ENCODE data around the gene GPSM3. TPM values are rescaled to one million over a fixed set of nuclear protein-coding genes. Genes with fewer than 3 reads are reported as not detected.

GPSM3 gene
- total RNA-seq, 4 donors from 2014 or later = 5.7 to 17.4 (median 8.6) TPM

- 19% methylated on average over 5 of the region's 5 CpGs for WGBS
- Histone ChIP-seq H3K4me1 (peaks cover 46 to 76% (median 75%) of the 10 kb centered on the region in 4 donors), H3K27ac (replicated peaks in 1 of 4) (peak overlapping the region; percentile 94 to 99 (median 96)), H3K36me3 (peaks cover 0 to 22% (median 20%) of the 10 kb centered on the region in 4 donors), H3K4me3 (peak overlapping the region; percentile 74 to 93 (median 80)), H3K27me3 (no peaks in the 10 kb centered on the region), H3K9me3 (no peaks in the 10 kb centered on the region)
- TF ChIP-seq, protein P1, sequence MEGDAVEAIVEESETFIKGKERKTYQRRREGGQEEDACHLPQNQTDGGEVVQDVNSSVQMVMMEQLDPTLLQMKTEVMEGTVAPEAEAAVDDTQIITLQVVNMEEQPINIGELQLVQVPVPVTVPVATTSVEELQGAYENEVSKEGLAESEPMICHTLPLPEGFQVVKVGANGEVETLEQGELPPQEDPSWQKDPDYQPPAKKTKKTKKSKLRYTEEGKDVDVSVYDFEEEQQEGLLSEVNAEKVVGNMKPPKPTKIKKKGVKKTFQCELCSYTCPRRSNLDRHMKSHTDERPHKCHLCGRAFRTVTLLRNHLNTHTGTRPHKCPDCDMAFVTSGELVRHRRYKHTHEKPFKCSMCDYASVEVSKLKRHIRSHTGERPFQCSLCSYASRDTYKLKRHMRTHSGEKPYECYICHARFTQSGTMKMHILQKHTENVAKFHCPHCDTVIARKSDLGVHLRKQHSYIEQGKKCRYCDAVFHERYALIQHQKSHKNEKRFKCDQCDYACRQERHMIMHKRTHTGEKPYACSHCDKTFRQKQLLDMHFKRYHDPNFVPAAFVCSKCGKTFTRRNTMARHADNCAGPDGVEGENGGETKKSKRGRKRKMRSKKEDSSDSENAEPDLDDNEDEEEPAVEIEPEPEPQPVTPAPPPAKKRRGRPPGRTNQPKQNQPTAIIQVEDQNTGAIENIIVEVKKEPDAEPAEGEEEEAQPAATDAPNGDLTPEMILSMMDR (IDR thresholded peaks at IDR 0.05) = no peak
- TF ChIP-seq EP300 (IDR thresholded peaks at IDR 0.05) = no peak
- TF ChIP-seq POLR2A (IDR thresholded peaks at IDR 0.05; ENCODE audit: low read depth) = no peak
- TF ChIP-seq POLR2AphosphoS5 (IDR thresholded peaks at IDR 0.05) = no peak
- intact Hi-C loops (cut with DNase I) = no loop called here
- DNase-seq (ENCODE audit: extremely low spot score) = no peak
These were observed 15.8 kb downstream of the GPSM3 start for GRCh38 chr6:32176476-32177182.

DNA sequence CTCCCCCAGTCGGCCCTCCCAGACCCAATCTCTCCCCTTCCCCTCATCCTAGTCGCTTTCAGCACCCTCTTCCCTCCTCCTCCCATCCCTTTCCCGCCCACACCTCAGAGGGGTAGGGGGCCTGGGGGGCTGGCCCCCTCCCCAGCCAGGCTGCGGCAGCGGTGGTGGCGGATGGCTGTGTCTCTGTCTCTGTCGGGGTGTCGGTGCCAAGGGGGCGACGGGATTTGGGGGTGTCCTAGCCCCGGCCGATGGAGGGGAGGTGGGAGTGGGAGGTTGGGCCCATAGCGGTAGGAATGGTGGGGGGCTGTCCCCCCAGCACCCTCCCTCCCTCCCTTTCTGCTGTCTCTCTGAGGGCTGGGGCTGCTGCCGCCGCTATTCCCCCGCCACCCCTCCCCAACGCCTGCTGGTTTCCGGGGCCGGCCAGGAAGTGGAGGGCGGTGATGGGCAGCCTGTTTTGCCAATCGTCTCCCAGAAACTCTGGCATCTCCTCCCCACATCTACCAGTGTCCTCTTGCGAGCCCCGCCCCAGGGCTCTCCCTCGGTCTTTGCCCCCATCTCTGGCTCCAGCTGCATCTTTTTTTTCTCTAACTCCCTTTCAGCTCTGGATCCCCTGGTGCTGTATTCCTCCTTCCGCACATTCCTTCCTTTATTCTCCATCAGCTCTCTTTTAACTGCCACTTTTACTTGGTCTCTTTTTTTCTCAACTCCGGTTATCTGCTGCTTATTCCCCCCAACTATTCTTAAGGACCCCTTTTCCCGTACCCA lies 16.6 kb downstream of the GPSM3 start, which contains the start of gene AGPAT1:
AGPAT1 (minus strand) TSS at position 374 of the 765 bp plus-strand sequence. CDS start 4,588 bp downstream, outside the sequence.
- WGBS = under 1% methylated on average over 21 of the region's 27 CpGs
- Histone ChIP-seq H3K27me3 (no peaks in the 10 kb centered on the region), H3K9me3 (no peaks in the 10 kb centered on the region), H3K4me3 (peak within 1 kb of the TSS; percentile 74 to 93 (median 80)), H3K27ac (replicated peaks in 1 of 4) (peak within 1 kb of the TSS; percentile 94 to 99 (median 96)), H3K36me3 (peaks cover 0 to 20% (median 17%) of the 10 kb centered on the region in 4 donors), H3K4me1 (peaks cover 39 to 69% (median 68%) of the 10 kb centered on the region in 4 donors)
- TF ChIP-seq POLR2AphosphoS5 (IDR thresholded peaks at IDR 0.05) (peak; percentile 92 to 96), EP300 (IDR thresholded peaks at IDR 0.05) (no peak), POLR2A (IDR thresholded peaks at IDR 0.05; ENCODE audit: low read depth) (no peak)
- TF ChIP-seq, protein P1 (IDR thresholded peaks at IDR 0.05) = no peak
- peak; percentile 98 for DNase-seq (ENCODE audit: extremely low spot score)
- intact Hi-C loops (cut with DNase I) = no loop called here

- Histone ChIP-seq H3K4me3 (peak overlapping the region; percentile 74 to 93 (median 80)), H3K27ac (replicated peaks in 1 of 4) (peak overlapping the region; percentile 94 to 99 (median 96)), H3K36me3 (peaks cover 2 to 20% (median 18%) of the 10 kb centered on the region in 4 donors), H3K27me3 (no peaks in the 10 kb centered on the region), H3K9me3 (no peaks in the 10 kb centered on the region), H3K4me1 (peaks cover 38 to 64% (median 62%) of the 10 kb centered on the region in 4 donors)
- 10% methylated on average over 2 of the region's 2 CpGs for WGBS
- DNase-seq (ENCODE audit: extremely low spot score) = no peak
- intact Hi-C loops (cut with DNase I) = no loop called here
- TF ChIP-seq, protein P1 (IDR thresholded peaks at IDR 0.05) = no peak
- TF ChIP-seq EP300 (IDR thresholded peaks at IDR 0.05) (no peak), POLR2A (IDR thresholded peaks at IDR 0.05; ENCODE audit: low read depth) (no peak), POLR2AphosphoS5 (IDR thresholded peaks at IDR 0.05) (no peak)
These were observed 17.1 kb downstream of the GPSM3 start for GRCh38 chr6:32175322-32175710.

GRCh38 chr6:32174416-32174815 lies 18.0 kb downstream of the GPSM3 start:
- Histone ChIP-seq H3K27me3 (no peaks in the 10 kb centered on the region), H3K4me1 (peaks cover 30 to 55% (median 53%) of the 10 kb centered on the region in 4 donors), H3K9me3 (no peaks in the 10 kb centered on the region), H3K27ac (replicated peaks in 1 of 4) (peak overlapping the region in 2 of 4 donors; percentile 52 to 66), H3K4me3 (peak overlapping the region in 1 of 4 donors; percentile 75), H3K36me3 (peaks cover 8 to 21% (median 19%) of the 10 kb centered on the region in 4 donors)
- DNase-seq (ENCODE audit: extremely low spot score) = no peak
- WGBS = 90% methylated on average over 1 of the region's 1 CpG
- TF ChIP-seq POLR2A (IDR thresholded peaks at IDR 0.05; ENCODE audit: low read depth) (no peak), EP300 (IDR thresholded peaks at IDR 0.05) (no peak), POLR2AphosphoS5 (IDR thresholded peaks at IDR 0.05) (no peak)
- TF ChIP-seq, protein P1 (IDR thresholded peaks at IDR 0.05) = no peak
- intact Hi-C loops (cut with DNase I) = no loop called here
